NCI-H82 treated with DMSO at 0.1 percent for 48 hours (cell line): ENCODE results near the gene TRIM34.
"Not testable (repeated sequence)": the region's sequence is repeated elsewhere in the genome, so short reads cannot be mapped to it uniquely, and the experiment has no call there.

Experiments used
- DNase-seq: peaks from one replicate; lab custom pipeline; 2025; ENCODE audit not compliant: unreplicated experiment; lab: John Stamatoyannopoulos, UW

TRIM34 gene, protein sequence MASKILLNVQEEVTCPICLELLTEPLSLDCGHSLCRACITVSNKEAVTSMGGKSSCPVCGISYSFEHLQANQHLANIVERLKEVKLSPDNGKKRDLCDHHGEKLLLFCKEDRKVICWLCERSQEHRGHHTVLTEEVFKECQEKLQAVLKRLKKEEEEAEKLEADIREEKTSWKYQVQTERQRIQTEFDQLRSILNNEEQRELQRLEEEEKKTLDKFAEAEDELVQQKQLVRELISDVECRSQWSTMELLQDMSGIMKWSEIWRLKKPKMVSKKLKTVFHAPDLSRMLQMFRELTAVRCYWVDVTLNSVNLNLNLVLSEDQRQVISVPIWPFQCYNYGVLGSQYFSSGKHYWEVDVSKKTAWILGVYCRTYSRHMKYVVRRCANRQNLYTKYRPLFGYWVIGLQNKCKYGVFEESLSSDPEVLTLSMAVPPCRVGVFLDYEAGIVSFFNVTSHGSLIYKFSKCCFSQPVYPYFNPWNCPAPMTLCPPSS

DNA sequence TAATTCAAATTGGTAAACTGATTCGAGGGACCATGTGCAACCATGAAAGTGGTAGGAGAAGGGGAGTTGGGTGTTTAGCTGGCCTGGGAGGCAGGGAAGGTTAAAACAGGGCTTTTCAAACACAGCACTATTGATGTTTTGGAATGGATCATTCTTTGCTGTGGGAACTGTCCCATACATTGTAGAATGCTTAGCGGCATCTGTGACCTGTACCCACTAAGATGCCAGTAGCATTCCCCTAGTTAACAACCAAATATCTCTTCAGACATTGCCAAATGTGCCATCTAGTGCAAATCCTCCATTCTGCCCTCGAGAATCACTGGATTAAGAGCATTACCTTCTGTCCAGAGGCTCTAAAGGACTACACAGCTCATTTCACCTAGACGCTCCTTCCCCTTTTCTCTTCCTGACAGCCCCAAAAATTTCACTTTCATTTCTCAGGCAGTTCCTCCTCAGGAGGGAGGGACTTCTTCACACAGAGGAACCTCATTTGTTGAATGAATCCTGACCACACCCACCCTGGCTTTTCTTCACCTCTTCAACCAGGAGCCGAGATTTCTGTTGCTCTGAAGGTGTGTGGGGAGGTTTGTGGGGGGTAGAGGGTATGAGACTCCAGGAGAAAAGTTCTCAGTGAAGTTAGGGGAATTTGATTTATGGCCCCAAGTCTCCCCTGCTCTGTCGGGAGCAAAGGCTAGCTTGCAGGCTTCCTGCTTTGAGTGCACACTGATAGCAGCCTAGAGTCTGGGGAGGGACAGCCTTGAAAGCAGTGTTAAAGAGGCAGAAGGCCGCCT lies at the start of gene TRIM34:
TSS of gene TRIM34 (plus strand) at position 513 of the 791 bp plus-strand sequence. CDS start 7,331 bp downstream, outside the sequence.
- no peak for DNase-seq

DNA sequence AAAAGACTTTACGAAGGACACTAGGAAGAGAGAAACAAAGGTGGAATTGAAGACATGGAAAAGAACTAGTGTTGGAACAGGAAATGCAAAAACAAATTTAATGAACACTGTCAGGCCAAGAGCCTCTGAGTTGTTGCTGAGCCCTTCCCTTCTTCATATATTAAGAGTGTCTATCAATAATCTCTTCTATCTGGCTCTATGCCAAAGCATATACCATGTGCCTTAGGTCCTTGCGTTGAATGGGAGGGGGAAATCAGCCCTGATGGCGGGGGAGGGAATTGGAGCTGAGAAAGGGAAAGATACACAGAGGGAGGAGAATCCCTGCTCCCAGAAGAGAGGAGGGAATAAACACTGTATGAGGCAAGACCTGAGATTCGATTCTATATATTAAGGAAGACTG lies 49.6 kb upstream of the TRIM34 start:
- no peak for DNase-seq

DNA sequence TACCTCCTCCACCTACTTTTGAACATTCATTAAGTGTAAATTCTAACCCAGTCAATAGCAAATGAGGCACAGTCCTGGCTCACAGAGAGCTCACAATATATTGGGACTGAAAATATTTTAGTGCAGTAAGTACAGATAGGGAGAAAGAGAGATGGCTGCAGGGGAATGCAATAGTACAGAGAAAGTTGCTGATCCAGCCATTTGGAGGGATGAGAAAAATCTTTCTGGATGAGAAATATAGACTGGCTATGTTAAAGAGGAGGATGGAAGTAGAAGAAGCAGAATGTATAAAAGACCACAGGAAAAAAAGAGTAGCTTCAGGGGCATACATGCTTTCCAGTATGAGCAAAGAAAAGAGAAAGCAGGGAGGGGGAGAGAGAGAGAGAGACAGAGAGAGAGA lies 47.7 kb upstream of the TRIM34 start:
- DNase-seq: no peak

DNA sequence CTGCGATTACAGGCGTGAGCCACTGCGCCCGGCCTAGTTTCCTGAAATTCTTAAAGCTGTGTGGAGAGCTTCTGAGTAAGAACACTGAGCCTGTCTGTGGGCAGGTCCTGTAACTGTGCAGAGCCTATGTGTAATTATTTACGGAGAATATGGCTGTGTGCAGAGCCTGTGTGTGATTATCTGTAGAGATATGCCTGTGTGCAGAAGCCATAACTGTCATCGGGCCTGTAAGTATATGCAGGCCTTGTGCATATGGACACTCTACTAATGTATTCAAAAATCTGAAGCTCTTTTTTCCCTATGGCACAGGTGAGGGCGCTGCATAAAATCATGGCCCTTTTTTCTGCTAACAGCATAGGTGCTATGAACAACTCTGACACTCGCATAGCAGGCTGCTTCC lies 44.2 kb upstream of the TRIM34 start, which contains the start of gene OR52B6:
TSS of gene OR52B6 (plus strand) at position 301 of the 400 bp plus-strand sequence. CDS start at position 301, 0 bp downstream.
- no peak for DNase-seq

DNA sequence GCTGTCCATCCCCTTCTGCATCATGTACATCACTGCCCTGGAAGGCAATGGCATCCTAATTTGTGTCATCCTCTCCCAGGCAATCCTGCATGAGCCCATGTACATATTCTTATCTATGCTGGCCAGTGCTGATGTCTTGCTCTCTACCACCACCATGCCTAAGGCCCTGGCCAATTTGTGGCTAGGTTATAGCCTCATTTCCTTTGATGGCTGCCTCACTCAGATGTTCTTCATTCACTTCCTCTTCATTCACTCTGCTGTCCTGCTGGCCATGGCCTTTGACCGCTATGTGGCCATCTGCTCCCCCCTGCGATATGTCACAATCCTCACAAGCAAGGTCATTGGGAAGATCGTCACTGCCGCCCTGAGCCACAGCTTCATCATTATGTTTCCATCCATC lies 43.8 kb upstream of the TRIM34 start:
- no peak for DNase-seq

DNA sequence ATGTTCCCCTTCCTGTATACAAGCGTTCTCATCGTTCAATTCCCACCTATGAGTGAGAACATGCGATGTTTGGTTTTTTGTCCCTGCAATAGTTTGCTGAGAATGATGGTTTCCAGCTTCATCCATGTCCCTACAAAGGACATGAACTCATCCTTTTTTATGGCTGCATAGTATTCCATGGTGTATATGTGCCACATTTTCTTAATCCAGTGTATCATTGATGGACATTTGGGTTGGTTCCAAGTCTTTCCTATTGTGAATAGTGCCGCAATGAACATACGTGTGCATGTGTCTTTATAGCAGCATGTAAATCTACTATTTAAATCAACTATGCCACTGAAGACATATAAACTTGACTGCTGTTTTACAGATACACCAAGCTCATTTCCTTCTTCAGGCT lies 40.3 kb upstream of the TRIM34 start:
- DNase-seq: not testable (repeated sequence)

DNA sequence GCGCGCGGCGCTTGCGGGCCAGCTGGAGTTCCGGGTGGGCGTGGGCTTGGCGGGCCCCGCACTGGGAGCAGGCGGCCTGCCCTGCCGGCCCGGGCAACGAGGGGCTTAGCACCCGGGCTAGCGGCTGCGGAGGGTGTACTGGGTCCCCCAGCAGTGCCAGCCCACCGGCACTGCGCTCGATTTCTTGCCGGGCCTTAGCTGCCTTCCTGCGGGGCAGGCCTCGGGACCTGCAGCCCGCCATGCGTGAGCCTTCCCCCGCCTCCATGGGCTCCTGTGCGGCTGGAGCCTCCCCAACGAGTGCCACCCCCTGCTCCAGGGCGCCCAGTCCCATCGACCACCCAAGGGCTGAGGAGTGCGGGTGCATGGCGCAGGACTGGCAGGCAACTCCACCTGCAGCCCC lies 34.9 kb upstream of the TRIM34 start:
- not testable (repeated sequence) for DNase-seq

DNA sequence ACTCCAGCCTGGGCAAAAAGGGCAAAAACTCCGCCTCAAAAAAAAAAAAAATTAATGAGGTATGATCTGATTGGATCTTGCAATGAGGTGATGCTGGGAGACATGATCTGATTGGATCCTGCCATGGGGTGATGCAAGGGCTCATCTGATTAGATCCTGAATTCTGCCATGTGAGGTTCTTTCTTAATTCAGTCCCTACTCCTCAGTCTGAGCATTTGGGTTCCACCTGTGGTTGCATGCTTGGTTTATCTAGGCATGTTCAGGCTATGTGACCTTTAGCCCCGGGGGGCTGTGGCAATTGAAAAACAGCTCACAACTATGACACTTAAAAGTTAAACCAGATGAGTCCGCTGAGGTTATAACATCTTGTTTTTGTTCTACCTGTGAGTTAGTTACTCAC lies 33.2 kb upstream of the TRIM34 start:
- no peak for DNase-seq

DNA sequence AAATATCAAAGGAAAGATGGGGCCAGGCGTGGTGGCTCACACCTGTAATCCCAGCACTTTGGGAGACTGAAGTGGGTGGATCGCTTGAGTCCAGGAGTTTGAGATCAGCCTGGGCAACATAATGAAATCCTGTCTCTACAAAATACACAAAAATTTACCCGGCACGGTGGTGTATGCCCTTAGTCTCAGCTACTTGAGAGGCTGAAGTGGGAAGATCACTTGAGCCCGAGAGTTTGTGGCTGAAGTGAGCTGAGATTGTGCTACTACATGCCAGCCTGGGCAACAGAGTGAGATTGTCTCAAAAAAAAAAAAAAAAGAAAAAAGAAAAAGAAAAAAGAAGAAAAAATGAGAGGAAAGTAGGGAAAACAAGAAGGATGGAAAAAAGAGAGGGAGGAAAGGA lies 32.2 kb upstream of the TRIM34 start:
- DNase-seq: no peak

DNA sequence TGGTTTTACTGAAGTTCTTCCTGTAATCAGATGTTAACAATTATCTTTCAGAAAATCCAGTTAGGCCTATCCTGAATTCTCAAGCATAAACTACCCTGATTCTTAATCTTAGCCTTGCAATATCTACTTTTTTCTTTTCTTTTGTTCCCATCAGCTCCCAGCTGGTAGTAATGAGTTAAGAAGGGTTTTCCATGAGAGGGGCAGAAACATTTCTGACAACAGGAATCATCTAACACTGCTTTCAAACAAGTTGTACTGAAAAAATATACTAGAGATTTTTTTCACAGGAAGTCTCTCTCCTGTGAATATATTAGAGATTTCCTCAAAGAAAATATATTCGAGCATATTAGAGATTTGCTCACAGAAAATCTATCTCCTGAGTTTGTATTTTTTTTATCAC lies 31.7 kb upstream of the TRIM34 start:
- DNase-seq: no peak

DNA sequence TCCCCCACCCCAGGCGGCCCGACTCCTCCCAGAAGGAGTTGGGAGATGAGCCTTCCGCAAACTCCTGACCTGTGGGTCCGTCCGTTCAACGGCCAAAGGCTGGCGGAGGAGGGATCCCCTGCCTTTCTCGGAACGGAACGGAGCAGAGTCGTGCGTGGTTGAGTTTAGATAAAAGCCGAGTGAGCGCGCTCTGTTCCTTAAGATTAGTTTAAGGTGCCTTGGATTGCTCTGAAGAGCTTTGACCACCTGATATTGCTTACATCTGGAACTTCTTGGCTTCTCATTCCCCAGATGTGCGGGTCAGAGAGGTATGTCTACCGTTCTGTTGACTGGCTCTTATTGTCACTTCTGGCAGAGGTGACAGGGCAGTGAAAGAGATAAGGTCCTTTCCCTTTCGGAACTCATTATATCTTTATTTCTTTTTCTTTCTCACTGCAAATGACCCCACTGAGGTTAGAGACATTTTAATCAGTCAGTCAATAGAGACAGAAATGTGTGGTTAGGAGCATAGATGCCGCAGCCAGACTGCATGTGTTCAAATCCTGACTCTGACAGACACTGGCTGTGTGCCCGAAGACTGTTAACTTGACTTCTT lies 28.1 kb upstream of the TRIM34 start, which contains the start of gene TRIM6:
TSS of gene TRIM6 (plus strand) at position 31 of the 595 bp plus-strand sequence. CDS start at position 292, 261 bp downstream.
- DNase-seq: no peak

DNA sequence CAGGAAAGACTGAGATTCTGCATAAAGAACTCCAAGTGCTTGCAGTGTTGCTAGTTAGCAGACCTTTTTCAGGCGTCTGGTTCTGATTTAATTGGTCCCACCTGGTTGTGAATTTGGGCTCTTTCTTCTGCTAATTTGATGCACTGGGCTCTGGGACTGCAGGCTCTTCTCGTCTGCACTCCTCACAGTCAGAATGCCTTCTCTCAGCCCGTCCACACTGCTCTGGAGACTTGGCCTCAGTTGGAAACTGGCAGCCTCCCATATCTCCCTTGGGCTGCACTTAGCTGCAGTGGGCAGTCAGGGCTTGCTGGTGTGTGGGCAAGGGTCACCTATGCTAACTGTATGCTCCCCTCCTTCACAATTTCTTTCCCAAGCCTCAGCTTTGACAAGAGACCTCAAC lies 26.8 kb upstream of the TRIM34 start:
- DNase-seq: no peak

DNA sequence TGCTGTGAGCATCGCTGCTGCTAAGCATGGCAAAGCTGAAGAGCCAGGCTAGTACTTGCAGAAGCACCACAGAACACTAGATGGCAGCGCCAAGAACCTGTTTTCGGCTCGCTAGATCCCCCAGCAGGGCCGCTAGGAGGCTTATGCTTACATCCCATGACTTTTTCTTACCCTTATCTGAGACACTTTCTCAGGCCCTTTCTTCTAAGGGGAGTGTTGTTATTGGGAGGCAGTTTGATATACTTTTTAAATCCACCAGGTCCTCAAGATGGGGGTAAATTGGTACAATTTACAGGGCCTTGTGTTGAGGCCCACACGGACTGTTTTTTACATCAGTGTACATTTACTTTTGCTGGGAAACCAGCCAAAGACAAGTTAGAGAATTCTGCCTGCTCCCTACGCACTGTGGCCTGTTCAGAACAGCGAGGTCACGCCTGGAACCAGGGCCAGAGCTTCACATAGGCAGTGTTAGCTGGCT lies 24.4 kb upstream of the TRIM34 start:
- no peak for DNase-seq

DNA sequence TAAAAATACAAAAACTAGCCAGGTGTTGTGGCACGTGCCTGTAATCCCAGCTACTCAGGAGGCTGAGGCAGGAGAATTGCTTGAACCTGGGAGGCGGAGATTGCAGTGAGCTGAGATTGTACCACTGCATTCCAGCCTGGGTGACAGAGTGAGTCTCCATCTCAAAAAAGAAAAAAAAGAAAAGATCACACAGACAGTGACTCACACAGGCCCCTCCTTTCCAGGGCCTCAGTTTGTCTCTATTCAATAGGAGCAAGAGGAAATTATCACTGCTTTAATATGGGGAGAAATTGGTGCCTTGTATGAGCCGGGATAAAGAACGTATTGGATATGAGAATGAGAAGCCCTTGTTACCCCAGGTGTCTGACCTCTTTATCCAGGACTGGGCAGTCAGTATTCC lies 22.0 kb upstream of the TRIM34 start:
- DNase-seq: not testable (repeated sequence)

DNA sequence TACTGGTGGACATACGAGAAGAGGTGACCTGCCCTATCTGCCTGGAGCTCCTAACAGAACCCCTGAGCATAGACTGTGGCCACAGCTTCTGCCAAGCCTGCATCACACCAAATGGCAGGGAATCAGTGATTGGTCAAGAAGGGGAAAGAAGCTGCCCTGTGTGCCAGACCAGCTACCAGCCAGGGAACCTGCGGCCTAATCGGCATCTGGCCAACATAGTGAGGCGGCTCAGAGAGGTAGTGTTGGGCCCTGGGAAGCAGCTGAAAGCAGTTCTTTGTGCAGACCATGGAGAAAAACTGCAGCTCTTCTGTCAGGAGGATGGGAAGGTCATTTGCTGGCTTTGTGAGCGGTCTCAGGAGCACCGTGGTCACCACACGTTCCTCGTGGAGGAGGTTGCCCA lies 21.5 kb upstream of the TRIM34 start:
- no peak for DNase-seq

DNA sequence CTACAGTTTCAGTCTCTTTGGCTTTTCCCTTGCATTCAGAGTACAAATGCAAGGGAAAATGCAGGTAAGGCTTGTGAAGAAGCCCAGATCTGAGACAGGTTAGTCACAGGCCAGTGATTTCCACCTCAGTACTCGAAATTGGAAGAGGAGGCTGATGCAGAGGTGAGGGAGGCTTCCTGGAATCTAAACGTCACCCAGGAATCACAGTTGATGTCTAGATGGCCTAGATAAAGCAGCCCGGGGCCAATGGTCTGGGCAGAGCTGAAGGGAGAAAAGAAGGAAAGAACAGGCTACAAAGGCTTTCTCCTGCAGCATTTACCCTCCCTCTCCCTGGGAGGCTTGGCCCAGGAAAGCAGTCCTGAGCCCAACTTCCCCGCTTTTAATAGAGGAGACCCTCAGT lies 19.9 kb upstream of the TRIM34 start:
- no peak for DNase-seq

DNA sequence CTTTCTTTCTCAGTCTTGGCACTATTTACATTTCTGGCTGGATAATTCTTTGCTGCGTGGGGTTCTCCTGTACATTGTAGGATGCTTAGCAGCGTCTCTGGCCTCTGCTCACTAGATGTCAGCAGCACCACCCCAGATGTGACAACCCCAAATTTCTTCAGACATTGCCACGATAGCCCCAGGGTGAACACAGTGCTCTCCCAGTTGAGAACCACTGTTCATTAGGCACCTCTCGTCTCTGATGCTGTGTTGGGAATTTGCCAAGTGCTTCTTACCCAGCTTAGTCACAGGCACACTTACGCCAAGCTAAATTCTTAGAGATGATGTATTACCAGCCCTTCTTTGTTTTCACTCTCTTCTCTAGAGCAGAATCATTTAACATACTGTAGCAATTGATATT lies 19.0 kb upstream of the TRIM34 start:
- no peak for DNase-seq

DNA sequence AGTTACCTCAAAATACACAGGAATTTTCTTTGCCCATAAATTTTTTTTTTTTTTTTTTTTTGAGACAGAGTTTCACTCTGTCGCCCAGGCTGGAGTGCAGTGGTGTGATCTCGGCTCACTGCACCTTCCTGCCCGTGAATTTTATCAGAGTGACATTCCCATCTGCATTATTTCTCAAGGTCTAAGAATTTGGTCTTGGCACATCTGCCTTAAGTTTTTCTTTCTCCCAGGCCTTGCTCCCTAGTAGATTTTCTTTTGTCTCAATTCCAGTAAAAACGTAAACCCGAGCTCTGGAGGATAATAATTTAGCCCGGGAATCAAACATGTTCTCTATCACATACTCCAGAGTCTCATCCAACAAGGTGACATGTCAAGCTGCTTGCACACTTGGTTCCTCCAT lies 16.0 kb upstream of the TRIM34 start:
- no peak for DNase-seq

DNA sequence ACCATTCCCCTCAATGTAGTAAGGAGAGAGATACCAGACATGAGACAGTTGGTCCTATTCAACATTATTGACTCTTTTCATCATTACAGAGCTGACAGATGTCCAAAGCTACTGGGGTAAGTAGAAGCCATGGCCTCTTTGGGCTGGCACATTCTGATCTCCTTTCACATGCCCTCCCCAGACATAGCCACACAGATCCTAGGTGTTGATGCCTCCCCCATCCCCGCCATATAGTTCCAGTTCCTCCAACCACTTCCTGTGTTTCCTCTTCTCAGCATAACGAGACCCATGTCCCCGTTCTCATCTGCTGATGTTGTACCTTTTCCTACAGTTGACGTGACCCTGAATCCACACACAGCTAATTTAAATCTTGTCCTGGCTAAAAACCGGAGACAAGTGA lies 14.4 kb upstream of the TRIM34 start:
- DNase-seq: no peak

DNA sequence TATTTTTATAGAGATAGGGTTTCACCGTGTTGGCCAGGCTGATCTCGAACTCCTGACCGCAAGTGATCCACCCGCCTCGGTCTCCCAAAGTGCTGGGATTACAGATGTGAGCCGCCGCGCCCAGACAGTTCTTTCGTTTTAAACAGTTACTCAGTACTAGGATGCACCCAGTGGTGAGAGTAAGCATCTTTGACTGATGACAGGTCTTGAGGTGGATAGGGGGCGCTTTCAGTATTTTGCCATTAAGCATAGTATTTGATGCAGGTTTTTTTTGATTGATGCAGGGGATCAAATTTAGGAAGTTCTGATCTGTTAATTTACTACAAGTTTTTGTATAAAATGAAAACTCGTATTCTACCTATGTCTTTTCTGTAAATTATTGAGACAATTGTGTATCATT lies 13.2 kb upstream of the TRIM34 start:
- DNase-seq: no peak

DNA sequence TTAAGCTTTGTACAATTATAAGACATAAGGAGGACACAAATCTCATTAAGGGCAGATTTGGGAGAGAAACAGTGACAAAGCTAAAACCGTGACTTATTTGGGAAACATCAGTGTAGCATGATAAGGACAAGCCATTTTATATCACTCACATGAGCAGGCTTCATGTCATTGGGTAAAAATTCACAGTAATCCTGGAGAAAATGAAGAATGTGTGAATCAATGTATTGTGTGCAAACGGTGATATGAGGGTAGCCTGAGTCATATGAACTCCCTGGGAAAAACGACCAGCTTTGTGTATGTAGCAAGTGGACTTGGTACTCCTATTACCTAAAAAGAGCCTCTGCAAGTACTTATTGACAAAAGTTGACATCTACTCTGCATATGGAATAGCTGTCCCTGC lies 6.0 kb upstream of the TRIM34 start:
- DNase-seq: no peak
